Measurements from ENCODE around the gene GEMIN5. TPM values are rescaled to one million over a fixed set of nuclear protein-coding genes. Genes with fewer than 3 reads are reported as not detected.

The GEMIN5 gene
- total and polyA plus RNA-seq, 2 experiments from 2014 or later: 18.3 to 46.7 TPM

GRCh38 chr5:154865466-154866184 is 72.4 kb downstream of the GEMIN5 start:
- H3K27ac Mint-ChIP-seq: no peak overlapping the region
- H3K36me3 ChIP-seq (ENCODE audit: insufficient read depth): peaks cover 37% of the 10 kb centered on the region
- H4K20me1 ChIP-seq (replicated peaks; ENCODE audit: insufficient read depth): peaks cover 25% of the 10 kb centered on the region
- H3K9me3 Mint-ChIP-seq: no peaks in the 10 kb centered on the region
- ATAC-seq (no peak), DNase-seq (ENCODE audit: low spot score) (no peak)
- peaks cover 5% of the 10 kb centered on the region for H3K4me1 Mint-ChIP-seq
- H3K4me3 Mint-ChIP-seq: no peak overlapping the region
- no peak overlapping the region for H3K4me2 ChIP-seq
- H2AFZ ChIP-seq: no peak overlapping the region
- H3K36me3 Mint-ChIP-seq (ENCODE audit: low read depth): peaks cover 50% of the 10 kb centered on the region
- no peaks in the 10 kb centered on the region for H3K27me3 ChIP-seq (ENCODE audit: insufficient read depth)
- peaks cover 3% of the 10 kb centered on the region; the same call in 1 of the 2 replicates for H3K4me1 ChIP-seq (ENCODE audit: insufficient read depth)
- TF ChIP-seq EZH2 (IDR thresholded peaks at IDR 0.05; ENCODE audit: low read depth, unreplicated experiment): no peak
- TF ChIP-seq ZNF331 (CRISPR knock-in tag; IDR thresholded peaks at IDR 0.05; ENCODE audit: low read depth): no peak
- TF ChIP-seq, protein P1, sequence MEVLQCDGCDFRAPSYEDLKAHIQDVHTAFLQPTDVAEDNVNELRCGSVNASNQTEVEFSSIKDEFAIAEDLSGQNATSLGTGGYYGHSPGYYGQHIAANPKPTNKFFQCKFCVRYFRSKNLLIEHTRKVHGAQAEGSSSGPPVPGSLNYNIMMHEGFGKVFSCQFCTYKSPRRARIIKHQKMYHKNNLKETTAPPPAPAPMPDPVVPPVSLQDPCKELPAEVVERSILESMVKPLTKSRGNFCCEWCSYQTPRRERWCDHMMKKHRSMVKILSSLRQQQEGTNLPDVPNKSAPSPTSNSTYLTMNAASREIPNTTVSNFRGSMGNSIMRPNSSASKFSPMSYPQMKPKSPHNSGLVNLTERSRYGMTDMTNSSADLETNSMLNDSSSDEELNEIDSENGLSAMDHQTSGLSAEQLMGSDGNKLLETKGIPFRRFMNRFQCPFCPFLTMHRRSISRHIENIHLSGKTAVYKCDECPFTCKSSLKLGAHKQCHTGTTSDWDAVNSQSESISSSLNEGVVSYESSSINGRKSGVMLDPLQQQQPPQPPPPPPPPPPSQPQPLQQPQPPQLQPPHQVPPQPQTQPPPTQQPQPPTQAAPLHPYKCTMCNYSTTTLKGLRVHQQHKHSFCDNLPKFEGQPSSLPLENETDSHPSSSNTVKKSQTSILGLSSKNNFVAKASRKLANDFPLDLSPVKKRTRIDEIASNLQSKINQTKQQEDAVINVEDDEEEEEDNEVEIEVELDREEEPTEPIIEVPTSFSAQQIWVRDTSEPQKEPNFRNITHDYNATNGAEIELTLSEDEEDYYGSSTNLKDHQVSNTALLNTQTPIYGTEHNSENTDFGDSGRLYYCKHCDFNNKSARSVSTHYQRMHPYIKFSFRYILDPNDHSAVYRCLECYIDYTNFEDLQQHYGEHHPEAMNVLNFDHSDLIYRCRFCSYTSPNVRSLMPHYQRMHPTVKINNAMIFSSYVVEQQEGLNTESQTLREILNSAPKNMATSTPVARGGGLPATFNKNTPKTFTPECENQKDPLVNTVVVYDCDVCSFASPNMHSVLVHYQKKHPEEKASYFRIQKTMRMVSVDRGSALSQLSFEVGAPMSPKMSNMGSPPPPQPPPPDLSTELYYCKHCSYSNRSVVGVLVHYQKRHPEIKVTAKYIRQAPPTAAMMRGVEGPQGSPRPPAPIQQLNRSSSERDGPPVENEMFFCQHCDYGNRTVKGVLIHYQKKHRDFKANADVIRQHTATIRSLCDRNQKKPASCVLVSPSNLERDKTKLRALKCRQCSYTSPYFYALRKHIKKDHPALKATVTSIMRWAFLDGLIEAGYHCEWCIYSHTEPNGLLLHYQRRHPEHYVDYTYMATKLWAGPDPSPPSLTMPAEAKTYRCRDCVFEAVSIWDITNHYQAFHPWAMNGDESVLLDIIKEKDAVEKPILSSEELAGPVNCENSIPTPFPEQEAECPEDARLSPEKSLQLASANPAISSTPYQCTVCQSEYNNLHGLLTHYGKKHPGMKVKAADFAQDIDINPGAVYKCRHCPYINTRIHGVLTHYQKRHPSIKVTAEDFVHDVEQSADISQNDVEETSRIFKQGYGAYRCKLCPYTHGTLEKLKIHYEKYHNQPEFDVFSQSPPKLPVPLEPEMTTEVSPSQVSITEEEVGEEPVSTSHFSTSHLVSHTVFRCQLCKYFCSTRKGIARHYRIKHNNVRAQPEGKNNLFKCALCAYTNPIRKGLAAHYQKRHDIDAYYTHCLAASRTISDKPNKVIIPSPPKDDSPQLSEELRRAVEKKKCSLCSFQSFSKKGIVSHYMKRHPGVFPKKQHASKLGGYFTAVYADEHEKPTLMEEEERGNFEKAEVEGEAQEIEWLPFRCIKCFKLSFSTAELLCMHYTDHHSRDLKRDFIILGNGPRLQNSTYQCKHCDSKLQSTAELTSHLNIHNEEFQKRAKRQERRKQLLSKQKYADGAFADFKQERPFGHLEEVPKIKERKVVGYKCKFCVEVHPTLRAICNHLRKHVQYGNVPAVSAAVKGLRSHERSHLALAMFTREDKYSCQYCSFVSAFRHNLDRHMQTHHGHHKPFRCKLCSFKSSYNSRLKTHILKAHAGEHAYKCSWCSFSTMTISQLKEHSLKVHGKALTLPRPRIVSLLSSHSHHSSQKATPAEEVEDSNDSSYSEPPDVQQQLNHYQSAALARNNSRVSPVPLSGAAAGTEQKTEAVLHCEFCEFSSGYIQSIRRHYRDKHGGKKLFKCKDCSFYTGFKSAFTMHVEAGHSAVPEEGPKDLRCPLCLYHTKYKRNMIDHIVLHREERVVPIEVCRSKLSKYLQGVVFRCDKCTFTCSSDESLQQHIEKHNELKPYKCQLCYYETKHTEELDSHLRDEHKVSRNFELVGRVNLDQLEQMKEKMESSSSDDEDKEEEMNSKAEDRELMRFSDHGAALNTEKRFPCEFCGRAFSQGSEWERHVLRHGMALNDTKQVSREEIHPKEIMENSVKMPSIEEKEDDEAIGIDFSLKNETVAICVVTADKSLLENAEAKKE (CRISPR knock-in tag; IDR thresholded peaks at IDR 0.05): no peak
- TF ChIP-seq NANOG (IDR thresholded peaks at IDR 0.05; ENCODE audit: borderline replicate concordance): no peak
- no peak for TF ChIP-seq JUNB (IDR thresholded peaks at IDR 0.05; ENCODE audit: unreplicated experiment)
- no peak for TF ChIP-seq CREB1 (CRISPR knock-in tag; IDR thresholded peaks at IDR 0.05; ENCODE audit: low read depth)
- TF ChIP-seq ETS1 (IDR thresholded peaks at IDR 0.05): no peak
- TF ChIP-seq EZH2phosphoT487 (IDR thresholded peaks at IDR 0.05; ENCODE audit: unreplicated experiment): no peak
- TF ChIP-seq STAT1 (IDR thresholded peaks at IDR 0.05; ENCODE audit: unreplicated experiment): no peak
- TF ChIP-seq, protein P2, sequence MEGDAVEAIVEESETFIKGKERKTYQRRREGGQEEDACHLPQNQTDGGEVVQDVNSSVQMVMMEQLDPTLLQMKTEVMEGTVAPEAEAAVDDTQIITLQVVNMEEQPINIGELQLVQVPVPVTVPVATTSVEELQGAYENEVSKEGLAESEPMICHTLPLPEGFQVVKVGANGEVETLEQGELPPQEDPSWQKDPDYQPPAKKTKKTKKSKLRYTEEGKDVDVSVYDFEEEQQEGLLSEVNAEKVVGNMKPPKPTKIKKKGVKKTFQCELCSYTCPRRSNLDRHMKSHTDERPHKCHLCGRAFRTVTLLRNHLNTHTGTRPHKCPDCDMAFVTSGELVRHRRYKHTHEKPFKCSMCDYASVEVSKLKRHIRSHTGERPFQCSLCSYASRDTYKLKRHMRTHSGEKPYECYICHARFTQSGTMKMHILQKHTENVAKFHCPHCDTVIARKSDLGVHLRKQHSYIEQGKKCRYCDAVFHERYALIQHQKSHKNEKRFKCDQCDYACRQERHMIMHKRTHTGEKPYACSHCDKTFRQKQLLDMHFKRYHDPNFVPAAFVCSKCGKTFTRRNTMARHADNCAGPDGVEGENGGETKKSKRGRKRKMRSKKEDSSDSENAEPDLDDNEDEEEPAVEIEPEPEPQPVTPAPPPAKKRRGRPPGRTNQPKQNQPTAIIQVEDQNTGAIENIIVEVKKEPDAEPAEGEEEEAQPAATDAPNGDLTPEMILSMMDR (conservative IDR thresholded peaks at IDR 0.05; ENCODE audit: low read depth in 2 of 2): no peak
- TF ChIP-seq REST (IDR thresholded peaks at IDR 0.05; ENCODE audit: unreplicated experiment): no peak
- no peak for TF ChIP-seq POLR2AphosphoS5 (IDR thresholded peaks at IDR 0.05; ENCODE audit: low read depth)
- TF ChIP-seq ZNF114 (CRISPR knock-in tag; IDR thresholded peaks at IDR 0.05): no peak
- 0 out of 2 replicates have a peak, but pooled peaks cover 9% of the 10 kb centered on the region for H3F3A ChIP-seq (replicated peaks; ENCODE audit: low read depth)
- no peaks in the 10 kb centered on the region for H3K9me2 ChIP-seq (ENCODE audit: insufficient read depth)
- no peak overlapping the region for H3K27ac ChIP-seq (ENCODE audit: low read depth)
- H3K27me3 Mint-ChIP-seq (ENCODE audit: insufficient read depth, low read depth, poor library complexity): peaks cover 6% of the 10 kb centered on the region
- H3K79me2 ChIP-seq (replicated peaks; ENCODE audit: insufficient read depth): peaks cover 59% of the 10 kb centered on the region
- no peak overlapping the region for H3K4me3 ChIP-seq

Measured in GM23338 (cell line).